NK-92 treated with Interleukin-12 subunit alpha and Interleukin-12 subunit beta, amount 100 ng/mL, for 24 hours (cell line): Measurements from ENCODE around the gene PTPRM.

Experiments
- DNase-seq: peaks from one replicate; lab custom pipeline; 2025; lab: John Stamatoyannopoulos, UW

PTPRM gene

DNA sequence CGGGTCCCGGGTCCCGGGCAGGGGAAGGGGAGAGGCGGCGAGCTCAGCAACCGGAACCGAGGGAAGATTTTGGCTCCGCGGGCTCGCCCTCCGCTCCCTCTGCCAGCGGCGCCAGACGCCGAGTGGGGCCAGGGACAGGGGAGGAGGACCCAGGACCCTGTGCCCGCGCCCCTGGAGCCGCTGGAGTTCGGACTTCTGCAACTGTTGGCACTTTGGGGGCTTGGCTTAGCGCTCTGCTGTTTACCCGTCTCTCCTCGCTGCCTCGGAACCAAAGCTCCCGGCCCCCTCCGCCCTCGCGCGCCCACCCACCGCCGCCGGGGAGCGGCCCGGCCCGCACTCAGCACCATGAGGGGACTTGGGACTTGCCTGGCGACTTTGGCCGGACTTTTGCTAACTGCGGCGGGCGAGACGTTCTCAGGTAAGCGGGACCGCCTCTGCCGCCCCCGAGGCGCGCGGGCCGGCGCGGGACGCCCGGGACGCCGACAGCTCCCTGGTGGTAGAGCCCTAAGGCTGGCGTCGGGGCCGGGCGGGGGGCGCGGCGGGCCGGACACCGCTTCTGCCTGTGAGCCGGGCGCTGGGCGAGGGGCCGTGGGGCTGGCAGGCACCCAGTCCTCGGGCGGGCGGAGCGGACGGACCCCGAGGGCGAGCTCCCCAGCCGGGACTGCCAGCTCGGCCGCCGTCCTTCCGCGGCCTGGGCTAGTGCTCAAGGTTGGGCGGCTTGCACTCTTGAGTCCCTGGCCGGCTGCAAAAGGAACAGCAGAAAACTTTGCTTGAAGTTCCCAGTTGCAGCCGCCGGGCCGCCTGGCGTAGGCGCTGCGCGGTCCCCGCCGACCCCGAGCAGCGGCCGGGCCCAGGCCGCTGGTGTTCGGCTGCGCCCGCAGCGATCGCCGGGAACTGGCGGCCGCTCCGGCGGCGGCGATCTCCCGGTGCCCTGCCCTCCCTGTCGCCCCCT is 634 bp downstream of the PTPRM start:
- no peak for DNase-seq

DNA sequence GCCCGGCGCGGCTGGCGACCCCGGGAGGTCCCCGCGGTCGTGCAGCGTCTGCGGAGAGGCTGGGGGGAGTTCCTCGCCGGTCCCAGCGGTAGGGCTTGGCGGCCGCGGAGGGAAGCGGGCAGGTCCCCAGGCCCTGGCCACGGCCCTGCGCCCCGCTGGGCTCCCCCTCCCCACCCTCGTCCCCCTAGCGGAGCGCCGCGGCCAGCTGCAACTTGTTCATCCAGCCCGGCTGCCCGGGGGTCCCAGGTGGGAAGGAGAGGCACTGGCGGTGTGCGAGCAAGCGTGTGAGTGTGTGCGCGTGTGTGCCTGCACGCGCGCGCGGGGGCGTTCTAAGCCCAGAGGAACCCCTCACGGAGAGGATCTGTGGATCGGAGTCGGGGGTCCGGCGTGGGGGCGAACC is 1.3 kb downstream of the PTPRM start:
- DNase-seq: no peak

DNA sequence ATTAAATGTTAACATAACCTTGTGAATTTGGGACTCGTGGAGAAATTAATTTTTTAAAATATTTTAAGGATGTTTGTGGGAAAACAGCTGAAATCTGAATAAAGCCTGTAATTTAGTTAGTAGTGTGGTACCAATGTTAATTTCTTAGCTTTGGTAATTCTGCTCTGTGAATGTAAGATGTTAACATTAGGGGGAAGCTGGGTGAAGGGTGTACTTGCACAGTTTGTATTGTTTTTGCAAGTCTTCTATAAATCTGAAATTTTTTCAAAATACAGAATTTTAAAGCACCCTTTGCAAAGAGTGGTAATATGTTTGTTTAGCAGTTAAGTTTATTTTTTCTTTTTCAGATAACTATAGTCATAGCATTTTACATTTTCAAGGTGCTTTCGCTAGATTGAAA is 4.5 kb downstream of the PTPRM start:
- DNase-seq: no peak

DNA sequence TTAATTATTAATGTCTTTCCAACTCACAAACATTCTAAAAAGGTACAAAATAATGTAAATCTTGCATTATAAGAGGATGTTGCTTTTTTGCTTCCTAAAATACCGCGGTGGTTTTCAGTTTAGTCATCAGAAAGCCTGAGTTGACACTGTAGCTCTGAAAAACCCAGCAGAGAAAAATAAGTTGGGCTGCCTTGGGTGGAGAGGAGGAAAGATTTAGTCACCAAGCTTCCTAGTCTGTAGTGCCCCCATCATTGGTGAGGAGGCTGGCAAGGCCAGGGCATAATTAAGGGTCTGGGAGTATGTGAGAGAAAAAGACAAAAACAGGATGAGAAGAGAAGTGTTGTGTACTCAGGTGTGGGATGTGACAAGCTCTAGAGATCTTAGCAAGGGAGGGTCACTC is 5.7 kb downstream of the PTPRM start:
- no peak for DNase-seq

DNA sequence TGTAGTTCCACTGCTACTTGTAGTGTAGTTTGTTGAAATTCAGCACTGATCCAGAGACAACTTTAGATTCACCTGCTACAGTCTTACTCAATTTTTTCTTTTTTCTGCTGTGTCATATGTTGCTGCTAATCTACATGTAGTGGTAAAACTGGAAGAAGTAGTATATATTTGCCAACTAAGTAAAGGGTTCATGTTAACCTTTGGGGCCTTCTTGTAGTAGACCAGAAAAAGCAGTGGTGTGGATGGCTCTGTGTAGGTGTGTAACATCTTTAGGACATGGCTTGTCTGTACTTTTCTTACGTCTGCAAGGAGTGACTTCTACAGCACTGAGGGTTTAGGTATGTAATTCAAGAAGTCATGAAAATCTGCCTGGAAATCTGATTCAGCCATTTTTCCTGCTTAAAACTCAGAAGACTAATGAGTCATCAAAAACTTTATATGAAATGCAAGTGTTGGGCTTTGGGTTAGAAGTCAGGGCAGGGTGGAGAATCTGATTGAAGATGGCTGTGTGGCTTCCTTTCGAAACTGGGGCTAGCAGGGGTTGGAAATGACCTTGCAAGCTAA is 8.4 kb downstream of the PTPRM start:
- DNase-seq: no peak

DNA sequence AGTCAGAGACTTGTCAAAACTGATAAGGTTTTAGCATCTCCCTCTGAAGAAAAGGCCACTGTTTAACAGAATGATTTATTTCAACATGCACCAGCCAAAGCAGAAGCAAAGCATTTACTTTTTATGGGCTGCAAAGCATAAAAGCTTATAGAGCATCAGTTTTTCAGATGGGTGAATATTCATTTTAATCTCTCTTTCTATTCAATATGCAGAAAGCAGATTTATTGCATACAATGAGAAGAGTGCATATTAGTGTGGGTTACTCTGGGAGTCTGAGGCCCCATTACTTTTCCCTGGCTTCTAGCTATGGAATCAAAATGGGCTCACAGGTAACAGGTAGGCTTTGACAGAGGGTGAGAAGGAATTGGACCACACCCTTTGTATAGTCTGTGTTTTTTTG is 9.0 kb downstream of the PTPRM start:
- DNase-seq: no peak

DNA sequence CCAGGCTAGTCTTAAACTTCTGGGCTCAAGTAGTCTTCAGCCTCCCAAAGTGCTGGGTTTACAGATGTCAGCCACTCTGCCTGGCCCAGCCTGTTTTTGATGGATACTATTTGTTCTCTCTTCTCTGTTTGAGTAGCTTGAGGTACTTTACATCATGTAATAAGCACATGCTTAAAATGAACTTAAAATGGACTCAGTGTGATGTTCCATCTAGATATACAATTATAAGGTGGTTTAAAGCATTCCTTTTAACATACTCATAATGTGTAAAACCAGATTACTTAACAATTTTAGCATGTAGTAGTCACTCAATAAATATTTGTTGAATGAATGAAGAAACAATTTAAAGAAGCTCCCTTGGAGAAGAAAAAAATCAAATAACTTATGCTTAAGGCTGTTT is 9.6 kb downstream of the PTPRM start:
- DNase-seq: no peak

DNA sequence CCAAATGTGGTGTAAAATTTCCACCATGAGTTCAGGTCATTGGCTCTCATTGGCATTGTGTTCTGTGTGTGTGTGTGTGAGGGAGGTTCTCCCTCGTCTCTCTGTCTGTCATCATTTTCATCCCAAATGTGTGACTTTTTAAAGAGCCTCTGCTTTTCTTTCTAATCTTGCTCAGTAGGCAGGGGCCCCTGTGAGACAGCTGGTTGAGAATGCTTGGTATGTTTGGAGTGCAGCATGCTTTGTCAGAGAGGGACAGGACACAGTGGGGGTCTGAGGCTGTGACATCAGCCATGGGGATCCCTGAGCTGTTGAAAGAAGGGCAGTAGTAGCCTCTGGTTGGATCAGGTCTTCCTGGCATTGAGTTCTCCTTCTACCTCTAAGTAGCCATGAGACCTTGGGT is 10.6 kb downstream of the PTPRM start:
- DNase-seq: no peak

DNA sequence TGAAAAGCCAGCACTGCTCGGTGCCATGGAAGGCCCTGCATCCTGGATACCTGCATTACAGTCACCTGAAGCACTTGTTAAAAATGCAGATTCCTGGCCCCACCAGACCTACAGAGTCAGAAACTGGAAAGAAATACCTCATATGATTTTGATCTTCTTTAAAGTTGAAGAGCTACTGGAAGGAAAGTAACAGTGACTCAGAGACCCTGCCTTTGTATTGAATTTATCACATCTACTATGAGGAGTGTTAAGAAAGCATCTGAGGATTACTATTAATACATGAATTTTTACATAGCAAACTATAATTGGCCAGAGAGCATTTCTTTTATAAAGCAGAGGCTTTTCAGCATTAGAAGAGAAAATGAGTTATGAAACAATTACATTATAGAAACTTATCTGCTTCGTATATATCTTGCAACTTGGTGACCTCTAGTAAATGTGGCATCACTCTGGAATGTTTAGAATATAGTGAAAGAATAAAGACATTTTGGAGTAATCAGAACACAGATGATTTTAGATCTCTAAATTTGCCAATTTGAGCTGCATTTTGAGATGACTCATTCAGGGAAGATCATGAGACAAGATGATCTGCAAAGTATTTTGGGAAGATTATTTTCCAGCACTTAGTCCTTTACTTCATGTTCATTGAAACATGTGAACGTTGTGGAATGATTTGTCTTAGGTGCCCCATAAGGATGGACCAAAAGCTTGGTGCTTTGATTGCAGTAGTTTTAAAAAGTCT is 12.2 kb downstream of the PTPRM start:
- DNase-seq: no peak

DNA sequence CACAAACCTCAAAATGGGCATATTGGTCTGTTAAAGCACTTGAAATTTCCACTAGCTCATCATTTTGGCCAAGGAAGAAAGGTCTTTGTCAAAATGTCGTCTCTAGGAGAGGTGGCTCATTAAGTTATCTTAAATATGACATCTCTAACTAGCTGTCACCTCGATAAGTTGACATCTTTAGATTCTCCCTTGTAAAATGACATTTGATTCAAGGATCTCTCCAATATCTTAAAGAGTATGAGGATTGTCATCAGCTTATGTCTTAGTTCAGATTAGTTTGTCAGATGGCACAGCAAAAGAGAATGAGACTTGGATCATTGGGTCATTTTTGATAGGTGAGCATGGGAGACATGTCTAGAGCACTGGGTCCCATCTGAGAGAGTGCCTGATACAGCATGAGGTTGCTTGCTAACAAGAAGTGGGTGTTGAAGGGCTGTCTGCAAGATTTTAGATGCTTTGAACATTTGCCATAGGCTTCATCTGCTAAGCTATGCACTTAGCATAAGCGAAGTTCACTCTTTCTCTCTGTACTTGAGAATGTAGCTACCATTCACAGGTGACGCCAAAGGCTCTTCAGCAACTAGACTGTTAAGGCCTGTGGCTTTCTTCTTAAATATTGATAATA is 12.9 kb downstream of the PTPRM start:
- no peak for DNase-seq

DNA sequence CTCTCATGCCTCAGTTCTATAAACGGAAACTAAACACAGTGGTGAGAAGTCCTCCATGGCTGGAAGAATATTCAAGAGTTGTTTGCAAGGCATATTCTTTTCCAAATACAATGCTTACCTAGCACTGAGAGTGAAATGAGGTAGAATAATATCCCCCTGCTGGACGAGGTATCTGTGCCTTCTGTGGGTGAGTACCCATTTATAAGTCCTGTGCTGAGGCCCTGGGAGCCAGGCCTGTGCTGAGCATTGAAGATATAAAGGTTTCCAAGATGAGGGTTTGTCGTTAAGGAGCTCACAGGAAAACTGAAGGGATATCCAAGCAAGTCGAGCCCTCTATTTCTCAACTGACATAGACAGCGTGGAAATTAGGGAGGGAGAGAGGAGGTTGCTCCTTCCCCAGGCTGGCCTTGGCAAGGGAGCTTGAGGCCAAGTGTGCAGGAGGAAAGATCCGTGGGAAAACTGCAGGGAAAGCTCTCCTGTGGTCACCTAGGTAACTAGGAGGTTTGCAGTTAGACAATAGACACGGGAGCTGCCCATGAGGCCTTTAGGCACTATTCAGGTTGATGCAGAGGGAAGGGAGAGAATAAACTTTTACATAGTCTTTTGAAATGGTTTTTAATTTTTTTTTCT is 17.6 kb downstream of the PTPRM start:
- DNase-seq: no peak

DNA sequence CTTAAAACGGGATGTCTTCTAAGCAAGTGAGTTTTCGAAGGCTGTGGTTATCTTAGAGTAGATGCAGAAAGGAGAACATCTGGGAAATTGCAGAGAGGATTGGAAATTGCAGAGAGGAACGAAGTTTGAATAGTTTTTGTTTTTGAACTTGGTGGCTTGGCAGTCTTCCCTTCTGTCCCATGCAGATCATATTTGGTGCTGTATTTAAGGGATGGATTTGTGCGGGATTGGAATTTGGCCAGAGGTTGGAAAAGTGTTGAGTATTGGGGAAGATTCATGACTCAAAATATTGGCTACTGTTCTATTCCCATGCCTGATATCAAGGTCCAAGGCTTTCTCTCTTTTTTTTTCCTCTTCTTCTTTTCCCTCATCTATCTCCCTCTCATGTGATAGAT is 18.2 kb downstream of the PTPRM start:
- no peak for DNase-seq

DNA sequence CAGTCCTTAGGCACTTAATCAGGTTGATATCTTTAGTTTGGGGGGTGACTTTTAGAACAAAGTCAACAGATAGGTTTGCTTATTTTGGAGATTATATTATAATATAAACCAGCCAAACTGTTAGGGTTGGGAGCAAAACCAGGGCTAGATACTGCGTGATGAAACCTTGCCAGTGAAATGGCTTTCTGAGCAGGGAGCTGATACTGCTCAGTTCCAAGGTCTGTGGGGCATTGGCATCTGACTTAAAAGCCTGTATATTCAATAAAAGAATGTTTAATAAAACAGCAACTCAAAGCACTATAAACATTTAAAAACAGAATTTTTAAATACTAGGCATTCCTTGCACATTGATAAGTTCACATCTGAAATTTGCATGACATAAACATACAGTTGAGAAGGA is 19.3 kb downstream of the PTPRM start:
- DNase-seq: no peak

DNA sequence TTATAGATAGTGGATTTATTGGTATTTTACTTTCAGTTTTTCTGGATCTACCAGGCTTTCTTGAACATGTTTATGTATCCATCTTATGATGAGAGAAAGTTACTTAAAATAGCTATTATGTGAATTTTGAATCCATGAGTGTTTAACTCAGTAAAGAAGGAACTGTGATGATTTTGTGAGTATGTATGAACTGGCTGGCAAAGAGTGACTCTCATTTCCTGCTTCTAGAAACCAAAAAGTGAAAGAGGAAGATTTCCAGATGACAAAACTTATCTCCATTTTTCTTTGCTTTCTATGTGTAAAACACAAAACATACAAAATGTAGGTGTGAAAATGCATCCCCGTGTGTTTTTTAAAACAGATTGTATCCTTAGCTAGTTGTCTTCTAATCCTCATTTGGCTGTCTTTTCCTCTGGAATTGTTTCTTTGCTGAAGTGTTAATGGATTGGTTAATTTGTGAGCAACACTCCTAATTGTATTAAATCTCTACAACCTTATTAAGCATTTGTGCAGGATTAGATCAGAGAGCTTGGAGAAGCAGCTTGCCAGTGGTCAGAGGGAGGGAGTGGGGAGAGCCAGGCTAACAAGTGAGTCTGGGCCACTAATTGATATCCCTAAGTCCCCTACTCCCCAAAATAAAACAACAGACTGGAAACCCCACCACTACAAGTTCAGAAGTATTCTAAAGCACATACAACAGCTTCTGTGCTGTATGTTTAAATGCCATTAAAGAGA is 23.9 kb downstream of the PTPRM start:
- DNase-seq: no peak

DNA sequence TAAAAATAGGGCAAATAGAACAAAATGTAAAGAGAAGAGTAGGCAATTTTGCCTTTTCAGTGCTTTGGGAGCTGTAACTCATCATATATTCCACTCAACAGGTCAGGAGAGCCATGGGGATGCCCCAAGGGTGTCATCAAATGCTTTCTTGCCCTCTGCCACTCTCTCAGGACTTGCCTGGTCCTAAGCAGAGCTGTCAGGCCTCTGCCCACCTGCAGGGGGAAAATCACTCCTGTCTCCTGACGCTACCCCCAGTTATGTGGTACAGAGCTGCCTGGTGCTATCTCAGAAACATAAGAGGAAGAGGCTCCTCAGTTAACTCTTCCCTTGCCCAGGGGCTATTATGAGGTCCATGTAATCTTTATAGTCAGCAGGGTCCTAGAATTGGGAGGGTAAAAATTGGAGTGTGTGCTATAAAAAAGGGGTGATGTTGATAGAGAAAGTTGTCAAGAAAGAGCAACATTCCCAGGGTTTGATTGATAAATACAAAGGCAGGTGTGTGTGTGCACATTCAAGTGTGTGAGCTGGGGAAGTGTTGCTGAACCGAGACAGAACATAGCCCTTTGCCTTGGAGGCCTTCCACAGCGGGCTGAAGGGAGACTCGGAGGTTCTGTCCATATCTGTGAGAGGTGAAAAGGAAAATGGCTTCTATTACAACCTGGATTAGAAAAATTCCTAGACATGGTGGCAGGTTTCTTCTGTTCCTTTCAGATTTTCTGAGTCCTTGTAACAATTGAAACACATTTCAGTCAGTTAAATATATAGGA is 25.4 kb downstream of the PTPRM start:
- DNase-seq: no peak

DNA sequence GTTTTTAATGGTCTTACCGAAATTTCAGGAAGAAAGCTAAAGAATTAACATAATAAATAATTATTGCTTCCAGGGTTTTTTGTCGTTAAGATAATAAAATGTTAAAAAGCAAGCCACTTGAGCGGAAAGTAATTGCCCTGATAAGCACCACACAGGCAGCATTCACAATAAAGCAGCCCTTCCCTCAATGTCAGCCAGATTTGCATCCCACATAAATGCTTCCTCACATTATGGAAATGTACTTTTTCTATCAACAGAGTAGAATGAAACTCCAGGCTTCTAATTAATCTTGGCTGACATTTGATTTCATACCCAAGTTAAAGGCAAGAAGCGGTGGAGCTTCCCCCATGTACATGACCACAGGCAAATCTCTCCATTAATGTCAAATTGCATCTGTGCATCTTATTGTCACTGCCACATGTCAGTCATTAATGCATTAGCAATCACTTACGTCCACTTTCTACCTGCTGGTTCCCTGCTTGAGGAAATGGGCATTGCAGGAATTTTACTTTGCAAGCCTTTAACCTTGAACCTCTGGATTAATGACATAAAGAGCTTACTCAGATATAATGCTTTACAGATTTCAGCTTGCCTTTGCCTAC is 26.2 kb downstream of the PTPRM start:
- no peak for DNase-seq

DNA sequence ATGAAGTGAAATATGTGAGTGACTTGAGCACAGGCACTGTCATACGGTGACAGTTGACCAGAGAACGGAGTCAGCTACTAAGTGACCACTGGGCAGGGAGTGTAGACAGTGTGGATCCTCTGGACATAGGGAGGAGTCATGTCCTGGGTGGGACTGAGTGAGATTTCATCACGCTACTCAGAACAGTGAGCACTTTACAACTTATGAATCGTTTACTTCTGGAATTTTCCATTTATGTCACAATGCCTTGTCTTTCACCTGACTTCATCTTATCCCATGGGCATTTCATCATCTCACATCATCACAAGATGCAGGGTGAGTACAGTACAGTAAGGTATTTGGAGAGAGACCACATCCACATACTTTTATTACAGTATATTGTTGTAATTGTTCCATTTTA is 29.0 kb downstream of the PTPRM start:
- DNase-seq: no peak

DNA sequence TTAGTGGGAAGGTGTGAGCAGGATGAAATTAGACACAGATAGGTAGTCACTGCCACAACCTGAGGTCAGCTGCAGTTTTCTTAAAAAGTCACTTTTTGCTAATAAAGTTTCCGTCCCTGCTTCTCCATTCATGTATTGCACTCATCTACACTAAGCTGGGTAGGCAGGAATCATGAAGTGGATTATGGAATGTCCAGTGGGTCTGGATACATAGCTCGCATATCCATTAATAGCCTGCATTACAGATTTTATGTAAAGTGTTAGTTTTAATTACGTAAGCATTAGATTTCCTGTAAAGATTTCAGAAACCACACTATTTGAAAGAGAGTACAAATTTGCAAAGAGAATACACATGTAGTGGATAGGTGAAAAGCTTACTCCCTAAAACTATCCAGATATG is 30.4 kb downstream of the PTPRM start:
- DNase-seq: no peak

DNA sequence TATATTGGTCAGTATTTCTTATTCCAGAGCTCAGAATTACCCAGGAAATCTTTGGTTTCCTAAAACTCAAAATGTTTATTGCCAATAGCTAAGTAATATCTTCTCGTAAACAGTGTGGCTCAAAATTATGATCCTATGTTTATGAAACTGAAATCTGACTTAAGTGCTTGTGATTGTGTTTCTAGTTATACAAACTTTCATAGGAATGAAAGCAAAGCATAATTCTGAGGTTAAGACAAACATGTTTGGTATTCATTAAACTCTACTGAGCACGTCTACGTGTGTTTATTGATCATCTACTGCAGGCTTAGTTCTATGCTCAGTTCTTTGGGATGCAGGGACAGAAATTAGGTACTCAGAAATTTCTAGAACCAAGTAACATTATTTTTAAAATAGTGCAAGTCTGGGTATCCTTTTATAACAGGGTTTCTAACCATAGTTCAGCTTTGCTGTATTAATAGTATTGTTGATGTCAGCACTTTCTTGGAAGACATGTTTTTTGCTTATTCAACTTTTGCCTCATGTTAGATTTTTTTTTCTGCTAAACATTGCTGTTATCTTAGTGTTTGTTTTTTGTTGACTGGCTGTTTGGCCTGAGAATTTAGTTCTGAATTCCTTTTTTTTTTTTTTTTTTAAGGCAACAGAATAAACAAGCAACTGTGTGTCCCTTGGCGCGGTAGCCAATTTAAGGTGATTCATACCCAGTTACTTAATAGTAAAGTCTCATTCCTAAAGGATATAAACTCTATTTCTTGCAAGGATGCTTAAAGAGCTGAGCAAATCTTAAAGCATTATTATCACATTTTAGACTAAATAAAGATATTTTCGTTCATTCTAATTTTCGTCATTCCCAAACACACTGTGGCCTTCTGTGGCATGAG is 31.3 kb downstream of the PTPRM start:
- no peak for DNase-seq
